ENCODE results near the gene LCOR. TPM values are rescaled to one million over a fixed set of nuclear protein-coding genes. Genes with fewer than 3 reads are reported as not detected.

The LCOR gene
- total and polyA plus RNA-seq, 4 donors: 2.5 to 31.2 (median 14.5) TPM

DNA sequence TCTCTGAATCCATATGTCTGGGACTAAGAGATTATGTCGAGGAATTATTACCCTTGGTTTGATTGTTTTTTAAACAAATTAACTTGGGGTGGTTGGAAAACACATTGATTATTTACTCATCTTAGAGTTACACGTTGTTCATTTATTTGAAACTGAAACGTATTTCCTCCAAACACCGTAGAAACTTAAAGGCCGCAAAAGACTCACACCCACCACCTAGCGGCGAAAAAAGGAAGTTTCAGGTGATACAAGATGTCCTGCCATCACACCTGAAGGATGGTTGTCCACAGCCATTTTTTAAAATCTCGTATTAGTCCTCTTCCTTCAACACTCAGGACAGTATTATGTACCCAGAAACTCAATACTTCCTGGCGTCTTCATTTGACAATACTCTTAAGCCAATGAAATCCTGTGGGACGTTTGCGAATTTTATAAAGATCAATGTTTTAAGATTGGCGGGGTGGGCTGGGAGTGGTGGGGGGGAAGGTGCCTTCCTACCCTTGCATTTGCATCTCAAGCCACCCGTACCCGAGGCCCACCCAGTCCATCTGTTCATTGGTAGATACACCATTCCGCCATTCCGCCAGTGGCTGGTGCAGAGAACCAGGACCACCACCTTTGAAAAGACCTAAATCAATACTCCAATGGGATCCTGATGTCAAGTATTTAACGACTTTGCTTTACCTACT is 1.4 kb upstream of the LCOR start:
- WGBS: 34% methylated on average over 17 of the region's 17 CpGs
- Histone ChIP-seq H3K4me3 (ENCODE audit: low read depth in 1 of 3, low read length in 3 of 3) (no peak overlapping the region), H3K27ac (ENCODE audit: low read depth in 1 of 2, low read length in 2 of 2) (no peak overlapping the region), H3K4me1 (ENCODE audit: control insufficient read depth in 4 of 4, insufficient read depth in 4 of 4, low read length in 3 of 4) (peaks cover 0 to 24% (median 18%) of the 10 kb centered on the region in 4 donors), H3K9me3 (ENCODE audit: control insufficient read depth in 4 of 4, low read length in 3 of 4) (no peaks in the 10 kb centered on the region), H3K27me3 (ENCODE audit: control insufficient read depth in 4 of 4, insufficient read depth in 4 of 4, low read length in 3 of 4) (no peaks in the 10 kb centered on the region), H3K9ac (ENCODE audit: low read depth in 1 of 2, low read length in 2 of 2) (no peak overlapping the region), H3K36me3 (ENCODE audit: control insufficient read depth in 4 of 4, insufficient read depth in 3 of 4, low read depth in 1 of 4, low read length in 3 of 4) (no peaks in the 10 kb centered on the region)
- no peak for TF ChIP-seq MAX (IDR thresholded peaks at IDR 0.05)
- TF ChIP-seq YY1 (IDR thresholded peaks at IDR 0.05): no peak
- TF ChIP-seq, protein P1, sequence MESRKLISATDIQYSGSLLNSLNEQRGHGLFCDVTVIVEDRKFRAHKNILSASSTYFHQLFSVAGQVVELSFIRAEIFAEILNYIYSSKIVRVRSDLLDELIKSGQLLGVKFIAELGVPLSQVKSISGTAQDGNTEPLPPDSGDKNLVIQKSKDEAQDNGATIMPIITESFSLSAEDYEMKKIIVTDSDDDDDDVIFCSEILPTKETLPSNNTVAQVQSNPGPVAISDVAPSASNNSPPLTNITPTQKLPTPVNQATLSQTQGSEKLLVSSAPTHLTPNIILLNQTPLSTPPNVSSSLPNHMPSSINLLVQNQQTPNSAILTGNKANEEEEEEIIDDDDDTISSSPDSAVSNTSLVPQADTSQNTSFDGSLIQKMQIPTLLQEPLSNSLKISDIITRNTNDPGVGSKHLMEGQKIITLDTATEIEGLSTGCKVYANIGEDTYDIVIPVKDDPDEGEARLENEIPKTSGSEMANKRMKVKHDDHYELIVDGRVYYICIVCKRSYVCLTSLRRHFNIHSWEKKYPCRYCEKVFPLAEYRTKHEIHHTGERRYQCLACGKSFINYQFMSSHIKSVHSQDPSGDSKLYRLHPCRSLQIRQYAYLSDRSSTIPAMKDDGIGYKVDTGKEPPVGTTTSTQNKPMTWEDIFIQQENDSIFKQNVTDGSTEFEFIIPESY (IDR thresholded peaks at IDR 0.05): no peak
- no peak for TF ChIP-seq FOXA1 (IDR thresholded peaks at IDR 0.05)
- TF ChIP-seq CTCF (IDR thresholded peaks at IDR 0.05; ENCODE audit: low read depth, low read length, missing input control): peak; percentile 88
- TF ChIP-seq TAF1 (conservative IDR thresholded peaks at IDR 0.05): no peak
- peak; percentile 82 to 88 for TF ChIP-seq RAD21 (IDR thresholded peaks at IDR 0.05)
- TF ChIP-seq FOXA2 (IDR thresholded peaks at IDR 0.05): no peak
- TF ChIP-seq HNF4G (IDR thresholded peaks at IDR 0.05): no peak
- peak; percentile 5 to 23 for TF ChIP-seq HNF4A (conservative IDR thresholded peaks at IDR 0.05)
- TF ChIP-seq, protein P2, sequence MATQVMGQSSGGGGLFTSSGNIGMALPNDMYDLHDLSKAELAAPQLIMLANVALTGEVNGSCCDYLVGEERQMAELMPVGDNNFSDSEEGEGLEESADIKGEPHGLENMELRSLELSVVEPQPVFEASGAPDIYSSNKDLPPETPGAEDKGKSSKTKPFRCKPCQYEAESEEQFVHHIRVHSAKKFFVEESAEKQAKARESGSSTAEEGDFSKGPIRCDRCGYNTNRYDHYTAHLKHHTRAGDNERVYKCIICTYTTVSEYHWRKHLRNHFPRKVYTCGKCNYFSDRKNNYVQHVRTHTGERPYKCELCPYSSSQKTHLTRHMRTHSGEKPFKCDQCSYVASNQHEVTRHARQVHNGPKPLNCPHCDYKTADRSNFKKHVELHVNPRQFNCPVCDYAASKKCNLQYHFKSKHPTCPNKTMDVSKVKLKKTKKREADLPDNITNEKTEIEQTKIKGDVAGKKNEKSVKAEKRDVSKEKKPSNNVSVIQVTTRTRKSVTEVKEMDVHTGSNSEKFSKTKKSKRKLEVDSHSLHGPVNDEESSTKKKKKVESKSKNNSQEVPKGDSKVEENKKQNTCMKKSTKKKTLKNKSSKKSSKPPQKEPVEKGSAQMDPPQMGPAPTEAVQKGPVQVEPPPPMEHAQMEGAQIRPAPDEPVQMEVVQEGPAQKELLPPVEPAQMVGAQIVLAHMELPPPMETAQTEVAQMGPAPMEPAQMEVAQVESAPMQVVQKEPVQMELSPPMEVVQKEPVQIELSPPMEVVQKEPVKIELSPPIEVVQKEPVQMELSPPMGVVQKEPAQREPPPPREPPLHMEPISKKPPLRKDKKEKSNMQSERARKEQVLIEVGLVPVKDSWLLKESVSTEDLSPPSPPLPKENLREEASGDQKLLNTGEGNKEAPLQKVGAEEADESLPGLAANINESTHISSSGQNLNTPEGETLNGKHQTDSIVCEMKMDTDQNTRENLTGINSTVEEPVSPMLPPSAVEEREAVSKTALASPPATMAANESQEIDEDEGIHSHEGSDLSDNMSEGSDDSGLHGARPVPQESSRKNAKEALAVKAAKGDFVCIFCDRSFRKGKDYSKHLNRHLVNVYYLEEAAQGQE (IDR thresholded peaks at IDR 0.05): no peak
- TF ChIP-seq ATF3 (IDR thresholded peaks at IDR 0.05): no peak
- no peak for TF ChIP-seq JUND (IDR thresholded peaks at IDR 0.05)
- no peak for TF ChIP-seq SP1 (IDR thresholded peaks at IDR 0.05)
- TF ChIP-seq GABPA (IDR thresholded peaks at IDR 0.05 in 1 of 2, conservative IDR thresholded peaks at IDR 0.05 in 1 of 2): no peak
- TF ChIP-seq EGR1 (IDR thresholded peaks at IDR 0.05; ENCODE audit: low read depth in 2 of 2): no peak
- TF ChIP-seq NR2F2 (IDR thresholded peaks at IDR 0.05): no peak
- peak; percentile 15 to 26 for TF ChIP-seq RXRA (IDR thresholded peaks at IDR 0.05)
- DNase-seq (ENCODE audit: low spot score): peak; percentile 85
